Kidney epithelial cell (primary cell): ENCODE data around the gene SYPL1. TPM values are rescaled to one million over a fixed set of nuclear protein-coding genes. Genes with fewer than 3 reads are reported as not detected.

Experiments
- DNase-seq: peaks from one replicate; pipeline ENCODE4 v3.0.0-alpha.2; 2010; ENCODE audit warnings: low read depth
- H3K27me3 ChIP-seq: 2 replicates; pipeline ENCODE4 v1.6.0; 2011; ENCODE audit warnings: low read length; ENCODE audit not compliant: control insufficient read depth, insufficient read depth
- H3K36me3 ChIP-seq: 2 replicates; pipeline ENCODE4 v1.5.1; 2011; ENCODE audit warnings: low read length; ENCODE audit not compliant: control insufficient read depth, insufficient read depth
- H3K4me3 ChIP-seq: 2 replicates; pipeline ENCODE4 v1.5.1; 2011; ENCODE audit warnings: low read depth, mild to moderate bottlenecking, control low read depth, low read length
- total RNA-seq: library from RNA; depleted of rRNA; stranded (reverse); fragments of >200 nt; gene quantifications from 2 replicates; pipeline ENCODE4 v1.2.3, GENCODE V29; 2015
- TF ChIP-seq, protein P1 (sequence below): IDR thresholded peaks from 2 replicates; pipeline ENCODE4 v1.5.1; 2011; ENCODE audit warnings: mild to moderate bottlenecking, moderate library complexity, low read length, control low read depth, inconsistent platforms; ENCODE audit not compliant: insufficient read depth, poor library complexity, severe bottlenecking

The SYPL1 gene
- total RNA-seq, 1 donor from 2014 or later, result 69.0 TPM

DNA sequence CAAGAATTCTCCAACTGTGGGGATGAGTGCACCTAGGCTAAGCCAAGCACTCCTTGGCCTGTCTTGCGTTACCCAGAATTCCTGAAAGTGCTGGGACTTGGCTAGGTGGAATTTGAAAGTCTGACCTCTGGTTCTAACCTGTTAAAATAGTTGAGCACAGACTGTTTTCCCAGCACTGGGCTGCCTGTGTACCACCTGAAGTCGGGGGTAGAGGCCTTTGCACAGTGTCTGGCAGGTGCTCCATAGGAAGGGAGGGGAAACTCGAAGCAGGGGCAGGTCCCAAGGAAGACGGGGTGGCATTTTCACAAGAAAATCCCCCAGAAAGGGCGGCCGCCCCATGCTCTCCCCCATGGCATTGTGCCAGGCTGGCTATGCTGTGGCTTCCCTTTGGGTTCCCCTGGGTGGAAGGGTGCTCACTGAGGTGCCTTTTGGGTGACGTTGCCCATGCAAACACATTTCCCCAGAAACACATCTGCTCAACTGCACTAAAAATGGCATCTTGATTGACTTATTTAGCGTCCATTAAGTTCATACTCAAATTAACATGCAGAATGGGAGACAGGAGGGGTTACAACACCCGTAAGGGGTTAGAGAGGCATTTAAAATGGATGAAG is 62.9 kb downstream of the SYPL1 start:
- Histone ChIP-seq H3K27me3 (peaks cover 6% of the 10 kb centered on the region), H3K36me3 (no peaks in the 10 kb centered on the region), H3K4me3 (no peak overlapping the region)
- TF ChIP-seq, protein P1, sequence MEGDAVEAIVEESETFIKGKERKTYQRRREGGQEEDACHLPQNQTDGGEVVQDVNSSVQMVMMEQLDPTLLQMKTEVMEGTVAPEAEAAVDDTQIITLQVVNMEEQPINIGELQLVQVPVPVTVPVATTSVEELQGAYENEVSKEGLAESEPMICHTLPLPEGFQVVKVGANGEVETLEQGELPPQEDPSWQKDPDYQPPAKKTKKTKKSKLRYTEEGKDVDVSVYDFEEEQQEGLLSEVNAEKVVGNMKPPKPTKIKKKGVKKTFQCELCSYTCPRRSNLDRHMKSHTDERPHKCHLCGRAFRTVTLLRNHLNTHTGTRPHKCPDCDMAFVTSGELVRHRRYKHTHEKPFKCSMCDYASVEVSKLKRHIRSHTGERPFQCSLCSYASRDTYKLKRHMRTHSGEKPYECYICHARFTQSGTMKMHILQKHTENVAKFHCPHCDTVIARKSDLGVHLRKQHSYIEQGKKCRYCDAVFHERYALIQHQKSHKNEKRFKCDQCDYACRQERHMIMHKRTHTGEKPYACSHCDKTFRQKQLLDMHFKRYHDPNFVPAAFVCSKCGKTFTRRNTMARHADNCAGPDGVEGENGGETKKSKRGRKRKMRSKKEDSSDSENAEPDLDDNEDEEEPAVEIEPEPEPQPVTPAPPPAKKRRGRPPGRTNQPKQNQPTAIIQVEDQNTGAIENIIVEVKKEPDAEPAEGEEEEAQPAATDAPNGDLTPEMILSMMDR, result no peak
- no peak for DNase-seq

DNA sequence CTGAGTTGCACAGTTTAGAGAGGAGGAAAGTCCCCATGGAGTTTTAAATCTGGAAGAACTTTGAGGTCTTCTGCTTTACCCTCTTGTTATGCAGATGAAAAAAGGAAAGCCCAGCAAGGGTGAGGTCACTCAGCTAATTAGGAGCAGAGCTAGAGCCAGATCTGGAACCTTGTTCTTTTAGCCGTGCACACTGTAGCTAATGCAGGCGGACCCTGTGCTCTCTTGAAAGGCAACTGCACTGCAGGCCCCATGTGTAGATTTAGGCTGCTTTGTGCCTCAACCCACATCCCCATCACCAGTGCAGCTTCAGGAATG is 63.4 kb downstream of the SYPL1 start:
- peaks cover 3% of the 10 kb centered on the region for H3K27me3 ChIP-seq
- no peak overlapping the region for H3K4me3 ChIP-seq
- H3K36me3 ChIP-seq, result no peaks in the 10 kb centered on the region
- DNase-seq, result no peak
- TF ChIP-seq, protein P1, result no peak

DNA sequence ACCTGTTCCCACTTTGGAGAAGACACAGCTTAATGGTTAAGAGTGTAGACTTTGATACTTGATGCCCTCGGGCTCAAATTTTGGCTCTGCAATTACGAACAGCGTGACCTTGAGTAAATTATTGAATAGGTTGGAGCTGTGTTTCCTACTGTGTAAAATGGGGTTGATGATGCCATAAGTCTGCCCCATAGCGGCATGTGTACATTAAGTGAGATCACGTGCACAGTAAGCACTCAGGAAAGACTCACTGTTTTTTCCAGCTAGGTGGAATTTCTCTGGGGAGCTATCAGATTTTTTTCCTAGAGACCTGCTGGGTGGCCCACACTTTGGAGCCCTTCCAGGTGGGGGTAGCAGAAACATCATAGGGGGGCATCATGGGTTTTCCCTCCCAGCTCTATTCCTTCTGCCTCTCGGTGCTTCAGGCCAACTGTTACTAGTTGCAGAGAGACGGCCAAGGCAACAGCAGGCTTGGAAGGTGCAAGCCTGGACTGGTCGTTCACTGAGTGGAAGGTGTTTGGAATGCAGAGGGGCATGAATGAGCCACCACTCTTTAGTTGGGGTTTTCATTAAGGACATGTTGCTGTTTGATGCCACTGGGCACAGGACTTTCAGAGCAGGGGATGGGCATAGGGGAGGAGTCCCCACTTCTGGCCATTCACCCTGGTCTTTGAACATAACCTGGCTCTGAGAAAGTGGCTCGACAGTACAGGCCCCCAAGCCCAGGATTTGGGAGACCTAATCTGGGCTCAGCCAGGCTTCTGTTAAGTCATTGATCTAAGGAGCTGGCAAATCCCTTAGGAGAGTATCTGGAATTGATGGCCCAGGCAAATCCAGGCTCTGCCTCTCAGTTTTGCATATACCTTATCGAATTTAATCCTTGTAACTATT is 64.0 kb downstream of the SYPL1 start:
- no peak overlapping the region for H3K4me3 ChIP-seq
- DNase-seq, result no peak

DNA sequence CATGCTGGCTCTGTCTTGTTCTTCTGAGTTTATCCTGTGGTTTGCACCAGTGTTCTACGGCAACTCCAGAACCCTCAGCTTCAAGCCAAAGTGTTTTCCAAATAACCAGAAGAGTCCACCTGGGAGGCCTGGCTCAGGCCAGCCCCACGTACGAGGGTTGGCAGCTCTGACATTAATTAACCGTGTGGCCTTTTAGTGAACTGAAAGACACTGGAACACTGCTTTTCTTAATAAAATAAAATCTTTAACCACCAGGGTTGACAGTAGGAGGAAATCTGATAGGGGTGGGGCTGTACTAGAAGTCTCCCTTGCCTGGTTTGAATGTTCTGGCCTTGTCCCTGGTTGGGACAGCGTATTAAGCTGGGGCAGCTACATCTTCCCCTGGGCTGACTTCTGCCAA is 64.9 kb downstream of the SYPL1 start:
- TF ChIP-seq, protein P1, result no peak
- DNase-seq, result no peak
- no peak overlapping the region for H3K4me3 ChIP-seq
- no peaks in the 10 kb centered on the region for H3K36me3 ChIP-seq
- H3K27me3 ChIP-seq, result peaks cover 3% of the 10 kb centered on the region

More for the DNA sequence above, 64.0 kb downstream of the SYPL1 start:
- Histone ChIP-seq H3K27me3 (peaks cover 3% of the 10 kb centered on the region), H3K36me3 (no peaks in the 10 kb centered on the region)
- TF ChIP-seq, protein P1, result no peak

DNA sequence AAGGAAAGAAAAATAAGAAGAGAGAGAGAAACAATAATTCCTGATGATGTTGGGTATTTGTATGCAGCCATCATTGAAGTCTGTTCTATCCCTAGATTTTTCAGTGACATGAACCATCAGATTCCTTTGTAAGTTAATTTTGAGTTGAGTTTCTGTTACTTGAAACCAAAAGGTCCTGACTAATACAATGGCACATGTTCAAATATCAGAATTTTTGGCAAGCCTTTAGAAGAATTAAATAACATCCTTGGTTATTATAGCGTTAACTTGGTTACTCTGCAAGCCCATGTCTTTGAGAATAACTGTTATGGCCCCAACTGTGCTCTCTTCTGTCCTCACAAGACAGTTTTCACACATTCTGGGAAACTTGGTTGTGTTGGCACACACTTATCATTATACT is 66.5 kb downstream of the SYPL1 start:
- TF ChIP-seq, protein P1, result no peak
- H3K36me3 ChIP-seq, result no peaks in the 10 kb centered on the region
- H3K27me3 ChIP-seq, result peaks cover 3% of the 10 kb centered on the region
- H3K4me3 ChIP-seq, result no peak overlapping the region
- DNase-seq, result no peak

DNA sequence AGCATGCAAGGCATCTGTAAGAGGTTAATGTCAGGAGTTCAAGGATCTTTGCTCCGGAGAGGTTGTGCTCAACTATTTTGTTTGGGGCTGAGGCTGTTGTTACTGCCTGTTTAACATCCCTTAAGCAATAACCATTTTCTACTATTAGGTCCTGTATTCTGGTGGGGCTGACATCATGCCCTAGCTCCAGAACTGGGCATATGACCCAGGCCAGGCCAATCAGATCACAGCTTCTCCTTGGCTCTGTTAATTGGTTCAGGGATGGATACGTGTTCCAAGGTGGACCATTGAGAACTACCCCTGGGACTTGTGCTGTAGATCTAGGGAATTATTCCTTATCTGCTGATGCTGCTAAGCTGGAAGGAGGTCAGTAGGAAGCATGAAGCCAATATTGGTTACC is 67.0 kb downstream of the SYPL1 start:
- H3K4me3 ChIP-seq, result no peak overlapping the region
- TF ChIP-seq, protein P1, result no peak
- DNase-seq, result no peak
- H3K27me3 ChIP-seq, result peaks cover 3% of the 10 kb centered on the region
- no peaks in the 10 kb centered on the region for H3K36me3 ChIP-seq
